Large intestine (tissue), 3 donors: Measurements from ENCODE around the gene ADSS1. TPM values are rescaled to one million over a fixed set of nuclear protein-coding genes. Genes with fewer than 3 reads are reported as not detected.
A peak's percentile ranks its signal among the peaks of the same experiment; 100 is the strongest.

Experiments used
- DNase-seq, 2 donors: peaks; one replicate each; pipeline versions ENCODE4 v3.0.0 to v3.0.0-alpha.2; 2013
- H3K27ac ChIP-seq: one replicate; pipeline ENCODE4 v1.5.1; 2013; ENCODE audit warnings: low read length
- H3K27me3 ChIP-seq: 2 replicates; pipeline ENCODE4 v1.6.1; 2013; ENCODE audit warnings: low read length; ENCODE audit not compliant: control insufficient read depth, insufficient read depth
- H3K36me3 ChIP-seq: 2 replicates; pipeline ENCODE4 v1.6.1; 2013; ENCODE audit warnings: low read length; ENCODE audit not compliant: control insufficient read depth, insufficient read depth
- H3K4me1 ChIP-seq: one replicate; pipeline ENCODE4 v1.6.1; 2013; ENCODE audit warnings: low read length; ENCODE audit not compliant: control insufficient read depth, insufficient read depth
- H3K4me3 ChIP-seq: one replicate; pipeline ENCODE4 v1.5.1; 2013; ENCODE audit warnings: low read length
- H3K9me3 ChIP-seq: one replicate; pipeline ENCODE4 v1.6.1; 2013; ENCODE audit warnings: mild to moderate bottlenecking, low read depth, low read length, moderate library complexity; ENCODE audit not compliant: control insufficient read depth
- whole genome bisulfite sequencing: methylation state at CpG from one replicate; pipeline ENCODE4 v1.1.5; 2013; ENCODE audit warnings: low lambda C conversion rate; ENCODE audit not compliant: insufficient coverage; 5-methylcytosine and 5-hydroxymethylcytosine counted together
- polyA plus RNA-seq: library from polyadenylated mRNA; unstranded; fragments of 120-200 nt; gene quantifications from one replicate; pipeline ENCODE4 v1.2.1, GENCODE V29; 2013

Gene ADSS1
- polyA plus RNA-seq, 1 donor = 6.3 TPM

DNA sequence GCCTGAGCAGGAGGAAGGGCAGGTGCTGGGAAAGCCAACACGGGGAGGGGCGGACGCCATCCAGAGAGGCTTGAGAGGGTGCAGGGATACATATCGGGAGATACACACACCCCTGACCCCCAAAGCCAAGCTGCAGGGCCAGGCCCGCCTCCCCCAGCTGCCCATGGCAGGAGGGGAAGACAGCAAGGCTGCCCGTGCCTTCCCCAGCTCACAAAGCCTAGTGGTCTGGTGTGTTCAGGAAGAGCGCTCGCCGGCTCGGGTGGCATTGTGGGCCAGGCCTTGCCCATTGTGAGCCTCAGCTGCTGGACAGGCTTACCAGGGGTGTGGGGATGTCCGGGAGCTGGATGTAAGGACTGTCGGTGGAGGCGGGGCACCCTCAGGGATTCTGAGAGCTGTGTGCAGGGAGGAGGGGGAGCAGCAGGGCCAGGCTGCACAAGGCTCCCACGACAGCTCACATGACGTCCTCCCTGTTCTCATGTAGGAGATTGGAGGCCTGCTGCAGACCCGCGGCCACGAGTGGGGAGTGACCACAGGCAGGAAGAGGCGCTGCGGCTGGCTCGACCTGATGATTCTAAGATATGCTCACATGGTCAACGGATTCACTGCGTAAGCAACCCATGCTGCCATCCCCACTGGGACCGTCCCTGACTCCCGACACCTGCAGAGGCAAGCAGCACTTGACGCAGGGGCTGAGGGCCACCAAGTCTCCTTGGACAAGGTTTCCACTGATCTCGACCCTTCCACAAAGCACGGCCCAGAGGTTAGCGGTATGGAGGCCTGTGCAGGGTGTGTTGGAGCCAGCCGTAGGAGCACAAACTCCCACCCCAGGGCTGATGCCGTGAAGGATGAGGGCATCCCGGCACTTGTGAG is 18.8 kb downstream of the ADSS1 start:
- H3K27ac ChIP-seq = no peak overlapping the region
- H3K36me3 ChIP-seq = peaks cover 31% of the 10 kb centered on the region
- no peak overlapping the region for H3K4me3 ChIP-seq
- WGBS = no CpG with 5 or more reads among the region's 32 CpGs
- no peaks in the 10 kb centered on the region for H3K27me3 ChIP-seq
- DNase-seq = no peak
- H3K4me1 ChIP-seq = peaks cover 1% of the 10 kb centered on the region
- H3K9me3 ChIP-seq = no peaks in the 10 kb centered on the region

GRCh38 chr14:104743461-104744380 is 19.7 kb downstream of the ADSS1 start:
- Histone ChIP-seq H3K4me3 (no peak overlapping the region), H3K9me3 (no peaks in the 10 kb centered on the region), H3K36me3 (peaks cover 31% of the 10 kb centered on the region), H3K27me3 (no peaks in the 10 kb centered on the region), H3K27ac (no peak overlapping the region), H3K4me1 (peaks cover 6% of the 10 kb centered on the region)
- no peak for DNase-seq
- no CpG with 5 or more reads among the region's 28 CpGs for WGBS

DNA sequence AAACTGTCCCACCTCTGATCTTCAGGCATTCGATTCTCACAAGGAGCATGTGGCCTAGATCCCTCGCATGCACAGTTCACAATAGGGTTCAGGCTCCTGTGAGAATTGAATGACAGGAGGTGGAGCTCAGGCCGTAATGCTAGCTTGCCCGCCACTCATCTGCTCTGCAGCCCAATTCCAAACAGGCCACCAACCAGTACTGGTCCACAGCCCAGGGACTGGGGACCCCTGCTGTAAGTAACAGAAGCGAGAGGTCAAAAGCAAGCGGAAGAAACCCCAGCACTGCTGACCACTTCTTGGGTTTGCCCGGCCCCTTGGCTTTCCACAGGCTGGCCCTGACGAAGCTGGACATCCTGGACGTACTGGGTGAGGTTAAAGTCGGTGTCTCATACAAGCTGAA is 20.5 kb downstream of the ADSS1 start:
- 100% methylated on average over 1 of the region's 10 CpGs for WGBS

DNA sequence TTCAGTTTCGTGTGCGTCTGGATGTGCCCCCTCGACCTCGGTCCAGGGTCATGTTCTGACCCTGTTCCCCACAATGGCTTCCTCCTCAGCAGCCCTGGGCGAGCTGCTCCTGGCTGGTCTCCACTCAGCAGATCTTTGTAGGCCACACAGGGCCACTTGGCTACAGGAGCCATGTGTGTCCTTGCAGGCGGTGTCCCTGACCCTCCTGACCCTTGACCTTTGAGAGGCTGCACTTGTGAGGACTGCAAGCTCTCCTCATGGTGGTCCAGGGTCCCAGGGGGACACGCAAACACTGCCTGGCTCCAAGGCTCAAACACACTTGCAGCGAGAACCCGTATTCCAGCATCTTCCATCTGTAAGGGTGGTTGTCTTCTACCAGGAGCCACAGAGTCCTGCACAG is 21.4 kb downstream of the ADSS1 start:
- H3K27ac ChIP-seq = no peak overlapping the region
- DNase-seq = no peak
- H3K4me3 ChIP-seq = no peak overlapping the region
- peaks cover 17% of the 10 kb centered on the region for H3K4me1 ChIP-seq
- no CpG with 5 or more reads among the region's 9 CpGs for WGBS
- peaks cover 24% of the 10 kb centered on the region for H3K36me3 ChIP-seq
- H3K9me3 ChIP-seq = no peaks in the 10 kb centered on the region
- H3K27me3 ChIP-seq = no peaks in the 10 kb centered on the region

More for the DNA sequence above, 20.5 kb downstream of the ADSS1 start:
- Histone ChIP-seq H3K27me3 (no peaks in the 10 kb centered on the region), H3K9me3 (no peaks in the 10 kb centered on the region), H3K36me3 (peaks cover 31% of the 10 kb centered on the region), H3K4me3 (no peak overlapping the region), H3K4me1 (peaks cover 13% of the 10 kb centered on the region), H3K27ac (no peak overlapping the region)
- DNase-seq = no peak

GRCh38 chr14:104746071-104746545 is 22.1 kb downstream of the ADSS1 start:
- H3K27ac ChIP-seq = peak overlapping the region; percentile 25

GRCh38 chr14:104746934-104747481 is 23.0 kb downstream of the ADSS1 start:
- H3K9me3 ChIP-seq = peaks cover 3% of the 10 kb centered on the region
- H3K27ac ChIP-seq = peak overlapping the region; percentile 25
- 40% methylated on average over 1 of the region's 7 CpGs for WGBS
- no peaks in the 10 kb centered on the region for H3K27me3 ChIP-seq
- H3K4me1 ChIP-seq = peaks cover 20% of the 10 kb centered on the region
- H3K4me3 ChIP-seq = no peak overlapping the region
- H3K36me3 ChIP-seq = peaks cover 21% of the 10 kb centered on the region
- no peak for DNase-seq

More at GRCh38 chr14:104746071-104746545, 22.1 kb downstream of the ADSS1 start:
- Histone ChIP-seq H3K9me3 (no peaks in the 10 kb centered on the region), H3K4me1 (peaks cover 17% of the 10 kb centered on the region), H3K27me3 (no peaks in the 10 kb centered on the region), H3K36me3 (peaks cover 21% of the 10 kb centered on the region), H3K4me3 (no peak overlapping the region)
- WGBS = no CpG with 5 or more reads among the region's 13 CpGs
- DNase-seq = no peak

- WGBS = no CpG with 5 or more reads among the region's 9 CpGs
- peaks cover 23% of the 10 kb centered on the region for H3K4me1 ChIP-seq
- peak overlapping the region; percentile 32 for H3K27ac ChIP-seq
- peaks cover 6% of the 10 kb centered on the region for H3K9me3 ChIP-seq
- DNase-seq = no peak
- peaks cover 16% of the 10 kb centered on the region for H3K36me3 ChIP-seq
- no peak overlapping the region for H3K4me3 ChIP-seq
- H3K27me3 ChIP-seq = no peaks in the 10 kb centered on the region
Measured at GRCh38 chr14:104747876-104748275, 23.8 kb downstream of the ADSS1 start.

- Histone ChIP-seq H3K4me3 (no peak overlapping the region), H3K27me3 (no peaks in the 10 kb centered on the region), H3K4me1 (peaks cover 27% of the 10 kb centered on the region), H3K36me3 (peaks cover 7% of the 10 kb centered on the region), H3K27ac (peak overlapping the region; percentile 77), H3K9me3 (peaks cover 6% of the 10 kb centered on the region)
- DNase-seq = peak; percentile 82 to 90
- no CpG with 5 or more reads among the region's 11 CpGs for WGBS
Measured at GRCh38 chr14:104749111-104749649, 25.2 kb downstream of the ADSS1 start.

DNA sequence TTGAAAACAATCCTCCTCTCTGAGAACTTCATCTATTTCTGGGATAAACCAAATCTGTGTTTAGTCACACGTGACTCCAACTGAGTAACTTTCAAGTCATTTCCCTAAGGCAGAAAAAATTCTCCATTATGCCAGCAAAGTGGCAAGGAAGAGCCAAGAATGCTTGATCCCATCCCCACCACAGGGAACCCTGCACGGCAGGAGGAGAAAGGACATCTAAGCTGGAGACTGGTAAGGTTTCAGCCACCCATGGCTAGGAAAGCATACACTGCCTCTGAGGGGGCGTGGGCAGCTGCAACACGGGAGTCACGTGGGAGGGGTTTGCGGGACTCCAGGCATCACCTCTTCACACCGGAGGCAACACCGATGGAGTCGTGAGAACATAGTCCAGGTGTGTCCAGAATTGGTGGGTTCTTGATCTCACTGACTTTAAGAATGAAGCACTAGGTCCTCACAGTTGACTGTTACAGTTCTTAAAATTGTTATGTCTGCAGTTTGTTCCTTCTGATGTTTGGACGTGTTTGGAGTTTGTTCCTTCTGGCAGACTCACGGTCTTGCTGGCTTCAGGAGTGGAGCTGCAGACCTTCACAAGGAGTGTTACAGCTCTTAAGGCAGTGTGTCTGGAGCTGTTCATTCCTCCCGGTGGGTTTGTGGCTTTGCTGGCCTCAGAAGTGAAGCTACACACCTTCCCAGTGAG is 26.2 kb downstream of the ADSS1 start:
- DNase-seq = no peak
- peaks cover 6% of the 10 kb centered on the region for H3K9me3 ChIP-seq
- no CpG with 5 or more reads among the region's 12 CpGs for WGBS
- H3K36me3 ChIP-seq = peaks cover 7% of the 10 kb centered on the region
- peaks cover 36% of the 10 kb centered on the region for H3K4me1 ChIP-seq
- H3K27me3 ChIP-seq = no peaks in the 10 kb centered on the region
- H3K27ac ChIP-seq = peak overlapping the region; percentile 77
- no peak overlapping the region for H3K4me3 ChIP-seq
